ENCODE data around the gene SND1. TPM values are rescaled to one million over a fixed set of nuclear protein-coding genes. Genes with fewer than 3 reads are reported as not detected.

Gene SND1
- total RNA-seq, 1 experiment from 2014 or later = 139 TPM

DNA sequence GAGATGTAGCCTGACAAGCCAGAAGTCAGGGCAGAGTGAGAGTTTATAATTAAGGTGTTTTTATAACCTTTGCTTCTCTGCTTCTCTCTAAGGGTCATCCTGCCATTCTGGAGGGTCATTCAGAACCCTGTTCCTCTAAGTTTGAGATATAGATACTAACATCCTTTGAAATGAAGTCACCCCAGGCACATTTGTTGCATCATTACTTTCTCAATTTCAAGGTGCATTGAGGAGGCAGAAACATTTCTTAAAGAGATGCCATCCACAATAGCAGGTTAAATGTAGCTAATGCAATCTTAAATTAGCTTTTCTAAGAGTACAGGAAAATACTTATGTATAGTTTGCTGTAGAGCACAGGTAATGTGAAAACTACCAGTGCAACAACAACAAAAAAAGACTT, 272.9 kb downstream of the SND1 start:
- BruUV-seq (replicated peaks) = no TSS peak
- DNase-seq = no peak
- H3K4me3 ChIP-seq (ENCODE audit: low read length) = no peak overlapping the region
- H3K9ac ChIP-seq (ENCODE audit: low read length) = no peak overlapping the region
- H3K79me2 ChIP-seq (ENCODE audit: low read length) = no peaks in the 10 kb centered on the region
- H3K4me1 ChIP-seq (ENCODE audit: insufficient read depth, low read length) = no peaks in the 10 kb centered on the region
- CTCF ChIA-PET = no interaction called here
- intact Hi-C loops (cut with micrococcal nuclease) = no loop called here
- no peaks in the 10 kb centered on the region for H3K9me3 ChIP-seq (ENCODE audit: low read length)
- H3F3A ChIP-seq (ENCODE audit: low read length, unreplicated experiment) = no peaks in the 10 kb centered on the region
- TF ChIP-seq EZH2phosphoT487 (IDR thresholded peaks at IDR 0.05; ENCODE audit: borderline replicate concordance, low read length) (no peak), EZH2 (IDR thresholded peaks at IDR 0.05; ENCODE audit: low read length, unreplicated experiment) (no peak)
- TF ChIP-seq, protein P1, sequence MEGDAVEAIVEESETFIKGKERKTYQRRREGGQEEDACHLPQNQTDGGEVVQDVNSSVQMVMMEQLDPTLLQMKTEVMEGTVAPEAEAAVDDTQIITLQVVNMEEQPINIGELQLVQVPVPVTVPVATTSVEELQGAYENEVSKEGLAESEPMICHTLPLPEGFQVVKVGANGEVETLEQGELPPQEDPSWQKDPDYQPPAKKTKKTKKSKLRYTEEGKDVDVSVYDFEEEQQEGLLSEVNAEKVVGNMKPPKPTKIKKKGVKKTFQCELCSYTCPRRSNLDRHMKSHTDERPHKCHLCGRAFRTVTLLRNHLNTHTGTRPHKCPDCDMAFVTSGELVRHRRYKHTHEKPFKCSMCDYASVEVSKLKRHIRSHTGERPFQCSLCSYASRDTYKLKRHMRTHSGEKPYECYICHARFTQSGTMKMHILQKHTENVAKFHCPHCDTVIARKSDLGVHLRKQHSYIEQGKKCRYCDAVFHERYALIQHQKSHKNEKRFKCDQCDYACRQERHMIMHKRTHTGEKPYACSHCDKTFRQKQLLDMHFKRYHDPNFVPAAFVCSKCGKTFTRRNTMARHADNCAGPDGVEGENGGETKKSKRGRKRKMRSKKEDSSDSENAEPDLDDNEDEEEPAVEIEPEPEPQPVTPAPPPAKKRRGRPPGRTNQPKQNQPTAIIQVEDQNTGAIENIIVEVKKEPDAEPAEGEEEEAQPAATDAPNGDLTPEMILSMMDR (conservative IDR thresholded peaks at IDR 0.05; ENCODE audit: low read depth, low read length) = no peak
- POLR2A ChIA-PET (ENCODE audit: unreplicated experiment) = no interaction called here
- peaks cover 8% of the 10 kb centered on the region for H3K36me3 ChIP-seq (ENCODE audit: low read depth, low read length)
- H3K27ac ChIP-seq (ENCODE audit: low read length) = no peak overlapping the region
- H4K20me1 ChIP-seq (ENCODE audit: low read length) = no peaks in the 10 kb centered on the region
- H3K9me2 ChIP-seq (replicated peaks; ENCODE audit: low read length) = no peaks in the 10 kb centered on the region
- no peaks in the 10 kb centered on the region for H3K27me3 ChIP-seq (ENCODE audit: low read length)
- H3K4me2 ChIP-seq (ENCODE audit: low read length) = no peak overlapping the region
- no peak for ATAC-seq
- H2AFZ ChIP-seq (ENCODE audit: low read length) = no peak overlapping the region

DNA sequence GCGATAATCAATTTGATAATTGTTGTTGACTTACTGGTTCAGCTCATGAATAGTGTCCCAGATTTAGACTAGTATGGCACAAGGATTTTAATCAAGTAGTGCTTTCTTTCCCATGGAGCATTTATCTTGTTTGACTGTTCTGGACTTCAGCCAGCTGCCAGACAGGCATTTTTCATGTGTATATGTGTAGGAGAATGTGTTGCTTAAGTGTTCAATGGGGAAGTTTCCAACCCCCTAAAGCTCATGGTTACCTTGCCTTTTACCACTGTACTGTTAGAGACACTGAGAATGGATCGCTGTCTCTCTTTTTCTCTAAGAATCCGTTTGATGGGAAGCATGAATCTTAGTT, 275.3 kb downstream of the SND1 start:
- H3K9me2 ChIP-seq (replicated peaks; ENCODE audit: low read length) = no peaks in the 10 kb centered on the region
- no peak overlapping the region for H3K4me2 ChIP-seq (ENCODE audit: low read length)
- no peaks in the 10 kb centered on the region for H4K20me1 ChIP-seq (ENCODE audit: low read length)
- no peaks in the 10 kb centered on the region for H3K27me3 ChIP-seq (ENCODE audit: low read length)
- POLR2A ChIA-PET (ENCODE audit: unreplicated experiment) = no interaction called here
- peaks cover 31% of the 10 kb centered on the region for H3K36me3 ChIP-seq (ENCODE audit: low read depth, low read length)
- CTCF ChIA-PET = no interaction called here
- BruUV-seq (replicated peaks) = no TSS peak
- H3F3A ChIP-seq (ENCODE audit: low read length, unreplicated experiment) = no peaks in the 10 kb centered on the region
- no peaks in the 10 kb centered on the region for H3K79me2 ChIP-seq (ENCODE audit: low read length)
- no peak overlapping the region for H2AFZ ChIP-seq (ENCODE audit: low read length)
- DNase-seq = no peak
- H3K27ac ChIP-seq (ENCODE audit: low read length) = no peak overlapping the region
- H3K4me3 ChIP-seq (ENCODE audit: low read length) = no peak overlapping the region
- no peak for ATAC-seq
- intact Hi-C loops (cut with micrococcal nuclease) = no loop called here
- H3K9me3 ChIP-seq (ENCODE audit: low read length) = no peaks in the 10 kb centered on the region
- TF ChIP-seq EZH2 (IDR thresholded peaks at IDR 0.05; ENCODE audit: low read length, unreplicated experiment) (no peak), EZH2phosphoT487 (IDR thresholded peaks at IDR 0.05; ENCODE audit: borderline replicate concordance, low read length) (no peak)
- TF ChIP-seq, protein P1 (conservative IDR thresholded peaks at IDR 0.05; ENCODE audit: low read depth, low read length) = no peak
- H3K4me1 ChIP-seq (ENCODE audit: insufficient read depth, low read length) = no peaks in the 10 kb centered on the region
- H3K9ac ChIP-seq (ENCODE audit: low read length) = no peak overlapping the region

DNA sequence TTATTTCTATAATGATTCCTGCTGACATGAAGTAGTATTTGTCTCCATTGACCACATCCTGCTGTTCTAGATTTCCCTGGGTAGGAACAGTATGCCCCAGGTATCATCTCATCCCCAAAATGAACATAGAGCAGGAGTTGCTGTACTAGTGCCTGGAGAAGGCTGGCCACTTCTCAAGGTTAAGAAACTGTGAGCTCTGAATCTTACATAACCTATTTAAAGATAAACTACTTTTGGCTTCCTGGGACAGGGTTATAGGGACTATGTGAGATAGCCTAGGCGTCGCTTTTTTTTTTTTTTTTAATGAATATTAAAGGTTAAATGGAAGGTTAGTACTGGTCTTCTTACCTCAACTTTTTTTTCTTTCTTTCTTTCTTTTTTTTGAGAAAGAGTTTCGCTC, 276.2 kb downstream of the SND1 start:
- intact Hi-C loops (cut with micrococcal nuclease) = no loop called here
- no peaks in the 10 kb centered on the region for H3K79me2 ChIP-seq (ENCODE audit: low read length)
- ChIA-PET CTCF (no interaction called here), POLR2A (ENCODE audit: unreplicated experiment) (no interaction called here)
- no peaks in the 10 kb centered on the region for H3K27me3 ChIP-seq (ENCODE audit: low read length)
- no peaks in the 10 kb centered on the region for H4K20me1 ChIP-seq (ENCODE audit: low read length)
- TF ChIP-seq, protein P1 (conservative IDR thresholded peaks at IDR 0.05; ENCODE audit: low read depth, low read length) = no peak
- TF ChIP-seq EZH2 (IDR thresholded peaks at IDR 0.05; ENCODE audit: low read length, unreplicated experiment) (no peak), EZH2phosphoT487 (IDR thresholded peaks at IDR 0.05; ENCODE audit: borderline replicate concordance, low read length) (no peak)
- H3K4me1 ChIP-seq (ENCODE audit: insufficient read depth, low read length) = no peaks in the 10 kb centered on the region
- H3K9ac ChIP-seq (ENCODE audit: low read length) = no peak overlapping the region
- H2AFZ ChIP-seq (ENCODE audit: low read length) = no peak overlapping the region
- H3K4me3 ChIP-seq (ENCODE audit: low read length) = no peak overlapping the region
- no peaks in the 10 kb centered on the region for H3F3A ChIP-seq (ENCODE audit: low read length, unreplicated experiment)
- DNase-seq = no peak
- no peaks in the 10 kb centered on the region for H3K9me3 ChIP-seq (ENCODE audit: low read length)
- no peak for ATAC-seq
- no peak overlapping the region for H3K27ac ChIP-seq (ENCODE audit: low read length)
- no peaks in the 10 kb centered on the region for H3K9me2 ChIP-seq (replicated peaks; ENCODE audit: low read length)
- H3K36me3 ChIP-seq (ENCODE audit: low read depth, low read length) = peaks cover 32% of the 10 kb centered on the region
- no peak overlapping the region for H3K4me2 ChIP-seq (ENCODE audit: low read length)
- no TSS peak for BruUV-seq (replicated peaks)

All from PC-3 (cell line).